GM18873 (cell line): ENCODE results near the gene GFOD1.

ENCODE experiments used
- ATAC-seq: cut with Tn5 transposase; IDR thresholded peaks from one replicate; pipeline ENCODE4 v1.9.1; 2021; ENCODE audit warnings: mild to moderate bottlenecking, moderate library complexity, moderate number of reproducible peaks; ENCODE audit not compliant: unreplicated experiment, low FRiP score

GFOD1 gene

GRCh38 chr6:13429406-13429753, 58.0 kb downstream of the GFOD1 start:
- no peak for ATAC-seq

- ATAC-seq: peak; percentile 25
Observed at GRCh38 chr6:13428583-13429405, 58.6 kb downstream of the GFOD1 start.

GRCh38 chr6:13427801-13428582, 59.4 kb downstream of the GFOD1 start:
- ATAC-seq: peak; percentile 83

- ATAC-seq: no peak
Observed at GRCh38 chr6:13427316-13427715, 60.1 kb downstream of the GFOD1 start.

GRCh38 chr6:13425943-13426931, 61.2 kb downstream of the GFOD1 start:
- no peak for ATAC-seq

GRCh38 chr6:13425270-13425873, 62.0 kb downstream of the GFOD1 start:
- no peak for ATAC-seq

GRCh38 chr6:13423252-13423651, 64.1 kb downstream of the GFOD1 start:
- ATAC-seq: no peak

GRCh38 chr6:13422681-13423221, 64.6 kb downstream of the GFOD1 start:
- ATAC-seq: no peak

- no peak for ATAC-seq
Observed at GRCh38 chr6:13421425-13422059, 65.9 kb downstream of the GFOD1 start.

- no peak for ATAC-seq
Observed at GRCh38 chr6:13420269-13420668, 67.1 kb downstream of the GFOD1 start.

GRCh38 chr6:13419422-13420195, 67.8 kb downstream of the GFOD1 start:
- ATAC-seq: no peak

- ATAC-seq: no peak
Observed at GRCh38 chr6:13418844-13419243, 68.6 kb downstream of the GFOD1 start.

GRCh38 chr6:13417954-13418353, 69.4 kb downstream of the GFOD1 start:
- ATAC-seq: no peak

GRCh38 chr6:13417431-13417830, 70.0 kb downstream of the GFOD1 start:
- no peak for ATAC-seq

GRCh38 chr6:13415283-13415682, 72.1 kb downstream of the GFOD1 start:
- ATAC-seq: no peak

GRCh38 chr6:13413900-13414555, 73.4 kb downstream of the GFOD1 start:
- no peak for ATAC-seq

GRCh38 chr6:13413466-13413862, 73.9 kb downstream of the GFOD1 start:
- ATAC-seq: no peak
